ENCODE results near the gene KLC1.

KLC1 gene

GRCh38 chr14:103633391-103633790 is 4.4 kb downstream of the KLC1 start:
- peaks cover 37% of the 10 kb centered on the region for H3K4me1 Mint-ChIP-seq
- H3K9me3 Mint-ChIP-seq, result no peaks in the 10 kb centered on the region
- TF ChIP-seq CTCF (IDR thresholded peaks at IDR 0.05; ENCODE audit: unreplicated experiment in 3 of 3), result no peak
- no peaks in the 10 kb centered on the region for H3K27me3 Mint-ChIP-seq (ENCODE audit: low read depth)
- H3K36me3 Mint-ChIP-seq (ENCODE audit: low read depth), result peaks cover 33% of the 10 kb centered on the region
- H3K27ac Mint-ChIP-seq, result peak overlapping the region in 2 of 3 experiments; percentile 52 to 55
- peak overlapping the region; percentile 46 to 83 (median 70) for H3K4me3 Mint-ChIP-seq

GRCh38 chr14:103634156-103634555 is 5.1 kb downstream of the KLC1 start:
- Mint-ChIP-seq H3K4me3 (peak overlapping the region in 1 of 3 experiments; percentile 14), H3K27ac (peak overlapping the region in 2 of 3 experiments; percentile 7 to 9), H3K36me3 (ENCODE audit: low read depth) (peaks cover 39% of the 10 kb centered on the region), H3K9me3 (no peaks in the 10 kb centered on the region), H3K27me3 (ENCODE audit: low read depth) (no peaks in the 10 kb centered on the region), H3K4me1 (peaks cover 39% of the 10 kb centered on the region)
- TF ChIP-seq CTCF (IDR thresholded peaks at IDR 0.05; ENCODE audit: unreplicated experiment in 3 of 3), result no peak

GRCh38 chr14:103638594-103638993 is 9.6 kb downstream of the KLC1 start:
- peaks cover 39% of the 10 kb centered on the region for H3K36me3 Mint-ChIP-seq (ENCODE audit: low read depth)
- H3K4me3 Mint-ChIP-seq, result no peak overlapping the region
- no peaks in the 10 kb centered on the region for H3K27me3 Mint-ChIP-seq (ENCODE audit: low read depth)
- no peak for TF ChIP-seq CTCF (IDR thresholded peaks at IDR 0.05; ENCODE audit: unreplicated experiment in 3 of 3)
- peak overlapping the region in 1 of 3 experiments; percentile 9 for H3K27ac Mint-ChIP-seq
- peaks cover 25% of the 10 kb centered on the region for H3K4me1 Mint-ChIP-seq
- H3K9me3 Mint-ChIP-seq, result no peaks in the 10 kb centered on the region

- no peak for TF ChIP-seq CTCF (IDR thresholded peaks at IDR 0.05; ENCODE audit: unreplicated experiment in 3 of 3)
- H3K27me3 Mint-ChIP-seq (ENCODE audit: low read depth), result no peaks in the 10 kb centered on the region
- no peaks in the 10 kb centered on the region for H3K9me3 Mint-ChIP-seq
- no peak overlapping the region for H3K4me3 Mint-ChIP-seq
- peaks cover 21% of the 10 kb centered on the region for H3K36me3 Mint-ChIP-seq (ENCODE audit: low read depth)
- H3K27ac Mint-ChIP-seq, result no peak overlapping the region
- H3K4me1 Mint-ChIP-seq, result peaks cover 11% of the 10 kb centered on the region
Measured at GRCh38 chr14:103641161-103641560, 12.2 kb downstream of the KLC1 start.

GRCh38 chr14:103646189-103646588 is 17.2 kb downstream of the KLC1 start:
- H3K27me3 Mint-ChIP-seq (ENCODE audit: low read depth), result no peaks in the 10 kb centered on the region
- H3K4me1 Mint-ChIP-seq, result no peaks in the 10 kb centered on the region
- H3K27ac Mint-ChIP-seq, result no peak overlapping the region
- no peak for TF ChIP-seq CTCF (IDR thresholded peaks at IDR 0.05; ENCODE audit: unreplicated experiment in 3 of 3)
- no peak overlapping the region for H3K4me3 Mint-ChIP-seq
- H3K9me3 Mint-ChIP-seq, result no peaks in the 10 kb centered on the region
- peaks cover 5% of the 10 kb centered on the region for H3K36me3 Mint-ChIP-seq (ENCODE audit: low read depth)

GRCh38 chr14:103649001-103649400 is 20.0 kb downstream of the KLC1 start:
- H3K4me3 Mint-ChIP-seq, result no peak overlapping the region
- TF ChIP-seq CTCF (IDR thresholded peaks at IDR 0.05; ENCODE audit: unreplicated experiment in 3 of 3), result no peak
- peaks cover 3% of the 10 kb centered on the region for H3K36me3 Mint-ChIP-seq (ENCODE audit: low read depth)
- H3K27me3 Mint-ChIP-seq (ENCODE audit: low read depth), result no peaks in the 10 kb centered on the region
- H3K4me1 Mint-ChIP-seq, result peaks cover 17% of the 10 kb centered on the region
- no peaks in the 10 kb centered on the region for H3K9me3 Mint-ChIP-seq
- H3K27ac Mint-ChIP-seq, result no peak overlapping the region

All from nephron (organoid).